Measurements from ENCODE around the gene SLC39A7.

Gene SLC39A7

GRCh38 chr6:33200219-33201146 lies at the start of gene SLC39A7, which contains the start of gene RXRB:
Gene SLC39A7 (plus strand): TSS chr6:33200867. CDS start chr6:33201246, 379 bp downstream.
Gene RXRB (minus strand): TSS chr6:33200665. CDS start chr6:33200476, 189 bp downstream.
- peak; percentile 100 for DNase-seq

- DNase-seq = no peak
Measured at GRCh38 chr6:33151050-33151449, 49.6 kb upstream of the SLC39A7 start.

- no peak for DNase-seq
Measured at GRCh38 chr6:33154349-33154748, 46.3 kb upstream of the SLC39A7 start.

GRCh38 chr6:33156561-33156960 lies 44.1 kb upstream of the SLC39A7 start:
- no peak for DNase-seq

- DNase-seq = no peak
Measured at GRCh38 chr6:33156964-33157363, 43.7 kb upstream of the SLC39A7 start.

- DNase-seq = no peak
Measured at GRCh38 chr6:33160096-33160495, 40.6 kb upstream of the SLC39A7 start.

- DNase-seq = peak; percentile 18
Measured at GRCh38 chr6:33160728-33161344, 39.8 kb upstream of the SLC39A7 start.

- peak; percentile 86 for DNase-seq
Measured at GRCh38 chr6:33161354-33162331, 39.0 kb upstream of the SLC39A7 start.

GRCh38 chr6:33163540-33163939 lies 37.1 kb upstream of the SLC39A7 start:
- no peak for DNase-seq

- DNase-seq = no peak
Measured at GRCh38 chr6:33164176-33164575, 36.5 kb upstream of the SLC39A7 start.

- no peak for DNase-seq
Measured at GRCh38 chr6:33164665-33165373, 35.8 kb upstream of the SLC39A7 start.

- no peak for DNase-seq
Measured at GRCh38 chr6:33165581-33166258, 34.9 kb upstream of the SLC39A7 start.

GRCh38 chr6:33166363-33166762 lies 34.3 kb upstream of the SLC39A7 start:
- no peak for DNase-seq

- DNase-seq = no peak
Measured at GRCh38 chr6:33166811-33167210, 33.9 kb upstream of the SLC39A7 start.

GRCh38 chr6:33167374-33168283 lies 33.0 kb upstream of the SLC39A7 start:
- DNase-seq = no peak

GRCh38 chr6:33168284-33168601 lies 32.4 kb upstream of the SLC39A7 start:
- no peak for DNase-seq

- no peak for DNase-seq
Measured at GRCh38 chr6:33168639-33169038, 32.0 kb upstream of the SLC39A7 start.

- DNase-seq = no peak
Measured at GRCh38 chr6:33169291-33170175, 31.1 kb upstream of the SLC39A7 start.
